GM12864 (cell line): ENCODE measurements around the gene DBP.

Experiments used
- DNase-seq: peaks from one replicate; pipeline ENCODE4 v3.0.0-alpha.2; 2011; ENCODE audit warnings: low read depth
- H3K4me3 ChIP-seq: 2 replicates; pipeline ENCODE4 v1.5.1; 2011; ENCODE audit warnings: mild to moderate bottlenecking, low read depth, low read length, control low read depth
- TF ChIP-seq, protein P1 (sequence below): IDR thresholded peaks from 2 replicates; pipeline ENCODE4 v1.5.1; 2011; ENCODE audit warnings: low read depth, mild to moderate bottlenecking, moderate library complexity, low read length, control low read depth, inconsistent platforms; ENCODE audit errors: missing control alignments

Gene DBP

DNA sequence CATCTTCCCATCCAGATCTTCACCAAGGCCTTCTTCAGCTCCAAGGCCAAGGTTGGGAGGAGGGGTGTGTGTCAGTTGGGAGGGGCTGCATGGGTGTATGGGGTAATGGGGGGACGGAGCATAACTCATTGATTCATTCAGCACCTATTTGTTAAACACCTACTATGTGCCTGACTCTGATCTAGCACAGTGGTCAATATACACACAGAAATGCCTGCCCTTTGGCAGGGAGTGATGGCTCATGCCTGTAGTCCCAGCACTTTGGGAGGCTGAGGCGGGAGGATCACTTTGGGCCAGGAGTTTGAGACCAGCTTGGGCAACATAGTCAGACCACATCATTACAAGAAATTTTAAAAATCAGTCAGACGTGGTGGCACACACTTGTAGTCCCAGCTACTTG is 49.8 kb downstream of the DBP start:
- TF ChIP-seq, protein P1, sequence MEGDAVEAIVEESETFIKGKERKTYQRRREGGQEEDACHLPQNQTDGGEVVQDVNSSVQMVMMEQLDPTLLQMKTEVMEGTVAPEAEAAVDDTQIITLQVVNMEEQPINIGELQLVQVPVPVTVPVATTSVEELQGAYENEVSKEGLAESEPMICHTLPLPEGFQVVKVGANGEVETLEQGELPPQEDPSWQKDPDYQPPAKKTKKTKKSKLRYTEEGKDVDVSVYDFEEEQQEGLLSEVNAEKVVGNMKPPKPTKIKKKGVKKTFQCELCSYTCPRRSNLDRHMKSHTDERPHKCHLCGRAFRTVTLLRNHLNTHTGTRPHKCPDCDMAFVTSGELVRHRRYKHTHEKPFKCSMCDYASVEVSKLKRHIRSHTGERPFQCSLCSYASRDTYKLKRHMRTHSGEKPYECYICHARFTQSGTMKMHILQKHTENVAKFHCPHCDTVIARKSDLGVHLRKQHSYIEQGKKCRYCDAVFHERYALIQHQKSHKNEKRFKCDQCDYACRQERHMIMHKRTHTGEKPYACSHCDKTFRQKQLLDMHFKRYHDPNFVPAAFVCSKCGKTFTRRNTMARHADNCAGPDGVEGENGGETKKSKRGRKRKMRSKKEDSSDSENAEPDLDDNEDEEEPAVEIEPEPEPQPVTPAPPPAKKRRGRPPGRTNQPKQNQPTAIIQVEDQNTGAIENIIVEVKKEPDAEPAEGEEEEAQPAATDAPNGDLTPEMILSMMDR, result no peak
- H3K4me3 ChIP-seq, result no peak overlapping the region
- no peak for DNase-seq

DNA sequence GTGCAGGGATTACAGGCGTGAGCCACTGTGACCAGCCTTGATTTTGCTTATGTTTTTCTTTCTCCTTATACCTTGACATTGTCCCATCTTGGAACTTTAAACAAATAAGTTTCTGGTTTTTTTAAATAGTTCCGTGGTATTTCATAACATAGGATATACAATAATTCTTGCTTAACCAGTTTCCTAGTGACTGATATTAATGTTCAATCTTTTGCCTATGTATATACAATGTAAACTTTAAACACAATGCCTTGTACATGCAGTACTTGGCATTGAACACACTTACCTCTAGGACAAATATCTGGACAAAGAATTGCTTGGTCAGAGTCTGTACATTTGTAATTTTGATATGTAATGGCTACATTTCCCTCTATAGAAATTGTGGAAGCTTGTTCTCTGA is 55.0 kb downstream of the DBP start:
- no peak overlapping the region for H3K4me3 ChIP-seq
- TF ChIP-seq, protein P1, result no peak
- no peak for DNase-seq
